HG02678 (cell line): ENCODE data around the gene CCL19.

Source experiments
- ATAC-seq: cut with Tn5 transposase; IDR thresholded peaks from one replicate; pipeline ENCODE4 v1.9.1; 2021; ENCODE audit warnings: mild to moderate bottlenecking, moderate library complexity; ENCODE audit not compliant: unreplicated experiment

The CCL19 gene

GRCh38 chr9:34701023-34701768 lies 10.1 kb upstream of the CCL19 start:
- peak; percentile 57 for ATAC-seq

GRCh38 chr9:34694811-34695210 lies 3.7 kb upstream of the CCL19 start:
- ATAC-seq, result no peak

GRCh38 chr9:34693560-34693959 lies 2.5 kb upstream of the CCL19 start:
- ATAC-seq, result no peak

- no peak for ATAC-seq
These were observed 850 bp upstream of the CCL19 start for GRCh38 chr9:34691936-34692315.

GRCh38 chr9:34689512-34689911 lies 1.6 kb downstream of the CCL19 start:
- ATAC-seq, result no peak

- no peak for ATAC-seq
These were observed 2.0 kb downstream of the CCL19 start for GRCh38 chr9:34689116-34689470.

GRCh38 chr9:34688329-34689115 lies 2.6 kb downstream of the CCL19 start:
- ATAC-seq, result no peak

GRCh38 chr9:34687276-34688030 lies 3.6 kb downstream of the CCL19 start:
- ATAC-seq, result no peak

- ATAC-seq, result no peak
These were observed 4.3 kb downstream of the CCL19 start for GRCh38 chr9:34686732-34687131.

GRCh38 chr9:34686231-34686630 lies 4.8 kb downstream of the CCL19 start:
- no peak for ATAC-seq

GRCh38 chr9:34685591-34685990 lies 5.5 kb downstream of the CCL19 start:
- ATAC-seq, result no peak

GRCh38 chr9:34684816-34685215 lies 6.3 kb downstream of the CCL19 start:
- no peak for ATAC-seq

GRCh38 chr9:34684145-34684544 lies 6.9 kb downstream of the CCL19 start:
- ATAC-seq, result no peak

- ATAC-seq, result no peak
These were observed 15.2 kb downstream of the CCL19 start for GRCh38 chr9:34675869-34676268.

- no peak for ATAC-seq
These were observed 15.9 kb downstream of the CCL19 start for GRCh38 chr9:34675048-34675714.

GRCh38 chr9:34674440-34674839 lies 16.6 kb downstream of the CCL19 start:
- no peak for ATAC-seq

- no peak for ATAC-seq
These were observed 19.8 kb downstream of the CCL19 start for GRCh38 chr9:34671307-34671706.

- ATAC-seq, result no peak
These were observed 21.1 kb downstream of the CCL19 start for GRCh38 chr9:34669809-34670562.

GRCh38 chr9:34665381-34666250 lies 25.5 kb downstream of the CCL19 start:
- peak; percentile 65 for ATAC-seq

GRCh38 chr9:34665067-34665380 lies 26.1 kb downstream of the CCL19 start:
- ATAC-seq, result peak; percentile 25
